Raji (cell line): ENCODE results near the gene MSL3B.

ENCODE experiments used
- POLR2A ChIP-seq: IDR thresholded peaks from 2 replicates; pipeline ENCODE4 v1.6.1; 2011; ENCODE audit warnings: low read depth, low read length, control low read depth; ENCODE audit not compliant: insufficient read depth

Gene MSL3B

GRCh38 chr2:233840520-233840919 lies 27.7 kb downstream of the MSL3B start:
- TF ChIP-seq POLR2A: no peak

DNA sequence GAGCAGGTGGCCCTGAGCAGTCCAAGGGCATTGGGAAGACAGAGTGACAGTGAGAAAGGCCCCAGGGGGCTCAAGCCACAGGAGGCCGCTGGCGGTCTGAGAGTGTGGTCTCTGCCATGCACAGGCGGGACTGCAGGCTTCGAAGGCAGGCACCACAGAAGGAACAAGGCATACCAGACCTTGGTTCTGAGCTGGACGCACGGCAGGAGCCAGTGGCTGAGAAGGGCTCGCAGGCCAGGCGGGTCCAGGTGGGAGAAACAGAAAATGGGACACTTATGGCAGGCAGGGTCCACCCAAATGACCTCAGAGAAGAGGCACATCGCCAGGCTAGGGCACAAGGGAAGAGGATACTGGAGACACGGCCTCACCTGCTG lies 28.8 kb downstream of the MSL3B start:
- TF ChIP-seq POLR2A: no peak

- no peak for TF ChIP-seq POLR2A
These were observed 29.3 kb downstream of the MSL3B start for GRCh38 chr2:233838726-233839446.

GRCh38 chr2:233838251-233838650 lies 29.9 kb downstream of the MSL3B start:
- no peak for TF ChIP-seq POLR2A

DNA sequence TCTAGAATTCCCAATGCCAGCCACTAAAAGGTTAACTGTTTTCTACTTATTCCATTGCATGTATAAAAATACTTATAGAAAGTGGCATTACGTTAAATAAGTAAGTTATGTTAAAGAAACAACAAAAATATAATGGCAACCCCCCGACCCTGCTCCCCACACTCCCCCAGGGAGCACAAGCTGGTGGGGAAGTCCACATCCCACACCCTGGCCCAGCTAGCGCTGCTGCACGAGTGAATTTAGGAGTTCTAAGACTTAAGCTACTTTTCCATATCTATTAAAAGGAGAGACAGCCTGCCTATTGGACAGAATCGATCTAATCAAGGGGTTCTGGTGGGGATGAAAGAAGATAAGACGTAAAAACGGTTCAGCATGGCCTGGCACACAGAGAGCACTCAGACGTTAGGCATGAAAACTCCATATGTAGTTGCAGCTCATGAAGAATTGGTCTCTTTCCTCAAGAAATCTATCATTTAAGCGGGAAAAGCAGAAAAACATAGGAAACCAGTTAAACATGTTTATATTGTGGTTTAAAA lies 30.4 kb downstream of the MSL3B start:
- TF ChIP-seq POLR2A: no peak

DNA sequence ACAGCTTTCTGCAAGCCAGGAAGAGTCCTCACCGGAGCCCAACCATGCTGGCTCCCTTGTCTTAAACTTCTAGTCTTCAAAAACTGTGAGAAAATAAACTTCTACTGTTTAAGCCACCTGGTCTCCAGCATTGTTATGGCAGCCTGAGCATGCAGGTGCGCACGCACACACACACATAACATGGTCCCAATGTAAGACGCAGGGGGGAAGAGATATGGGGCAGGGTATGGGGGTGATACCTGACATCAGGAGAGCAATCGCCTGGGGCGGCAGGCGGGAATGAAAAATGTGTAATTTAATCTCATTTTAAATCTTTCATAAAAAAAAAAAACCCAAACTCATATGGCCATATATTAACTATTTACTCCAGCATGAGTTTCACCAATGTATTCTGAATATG lies 31.8 kb downstream of the MSL3B start:
- no peak for TF ChIP-seq POLR2A

DNA sequence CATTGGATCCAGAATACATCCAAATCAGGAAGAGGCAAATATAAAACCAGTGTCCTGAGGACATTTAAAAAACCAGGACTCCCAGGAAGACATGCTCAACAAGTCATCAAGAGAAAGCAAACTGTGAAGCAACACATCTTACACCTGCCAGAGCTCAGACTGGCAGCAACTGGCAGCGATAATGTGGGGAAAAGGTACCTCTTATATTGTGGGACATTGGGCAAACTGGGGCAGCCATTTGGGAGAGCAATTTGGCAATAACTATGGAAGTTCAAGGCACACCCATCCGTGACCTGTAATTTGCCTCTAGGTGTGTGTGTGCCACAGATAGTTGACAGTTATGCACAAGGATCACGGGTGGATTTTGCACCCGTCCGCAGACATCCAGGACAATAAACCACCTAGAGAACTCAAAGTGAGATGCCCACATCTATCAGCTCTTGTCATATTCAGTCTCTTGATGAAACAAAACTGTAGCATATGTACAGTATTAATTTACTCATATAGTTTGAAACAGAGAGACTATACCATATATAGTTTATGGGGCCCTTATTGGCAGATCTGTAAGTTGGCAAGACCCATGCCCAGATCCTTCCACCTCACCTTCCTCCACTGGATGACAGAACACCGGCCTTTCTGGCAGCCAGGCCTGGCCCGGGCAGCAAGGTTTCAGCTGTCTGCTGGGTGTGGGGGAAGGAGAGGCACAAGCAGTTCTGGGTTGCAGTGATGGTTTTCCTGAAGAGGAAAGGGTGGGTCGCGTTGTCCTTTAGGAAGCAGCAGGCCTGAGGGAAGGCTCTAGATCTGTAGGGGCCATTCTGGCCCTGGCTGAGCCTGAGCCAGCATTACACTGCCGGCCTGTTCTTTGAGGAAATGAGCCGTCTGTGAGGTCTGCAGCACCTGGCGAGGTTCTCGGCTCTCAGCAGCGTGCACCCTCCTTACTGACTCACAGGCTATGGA lies 32.7 kb downstream of the MSL3B start:
- no peak for TF ChIP-seq POLR2A

GRCh38 chr2:233833345-233833744 lies 34.8 kb downstream of the MSL3B start:
- no peak for TF ChIP-seq POLR2A

- TF ChIP-seq POLR2A: no peak
These were observed 35.3 kb downstream of the MSL3B start for GRCh38 chr2:233832869-233833311.

GRCh38 chr2:233832414-233832813 lies 35.8 kb downstream of the MSL3B start:
- no peak for TF ChIP-seq POLR2A

DNA sequence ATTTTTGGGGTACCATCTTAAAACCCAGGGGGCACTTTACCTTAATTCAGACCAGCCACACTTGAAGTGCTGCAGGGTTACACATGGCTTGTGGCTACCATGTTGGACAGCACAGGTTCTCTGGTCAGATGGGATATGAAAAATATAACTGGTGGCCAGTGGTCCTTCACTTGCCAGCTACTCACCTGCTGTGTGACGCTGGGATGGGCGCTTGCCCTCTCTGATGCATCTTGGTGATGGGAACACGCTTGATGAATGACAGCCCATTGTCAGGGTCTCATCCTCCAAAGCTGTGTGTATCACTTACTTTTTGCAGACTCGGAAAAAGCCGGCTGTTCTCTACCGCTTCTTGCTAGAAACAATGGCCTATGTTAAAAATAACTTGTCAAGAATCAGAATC lies 36.3 kb downstream of the MSL3B start:
- no peak for TF ChIP-seq POLR2A

DNA sequence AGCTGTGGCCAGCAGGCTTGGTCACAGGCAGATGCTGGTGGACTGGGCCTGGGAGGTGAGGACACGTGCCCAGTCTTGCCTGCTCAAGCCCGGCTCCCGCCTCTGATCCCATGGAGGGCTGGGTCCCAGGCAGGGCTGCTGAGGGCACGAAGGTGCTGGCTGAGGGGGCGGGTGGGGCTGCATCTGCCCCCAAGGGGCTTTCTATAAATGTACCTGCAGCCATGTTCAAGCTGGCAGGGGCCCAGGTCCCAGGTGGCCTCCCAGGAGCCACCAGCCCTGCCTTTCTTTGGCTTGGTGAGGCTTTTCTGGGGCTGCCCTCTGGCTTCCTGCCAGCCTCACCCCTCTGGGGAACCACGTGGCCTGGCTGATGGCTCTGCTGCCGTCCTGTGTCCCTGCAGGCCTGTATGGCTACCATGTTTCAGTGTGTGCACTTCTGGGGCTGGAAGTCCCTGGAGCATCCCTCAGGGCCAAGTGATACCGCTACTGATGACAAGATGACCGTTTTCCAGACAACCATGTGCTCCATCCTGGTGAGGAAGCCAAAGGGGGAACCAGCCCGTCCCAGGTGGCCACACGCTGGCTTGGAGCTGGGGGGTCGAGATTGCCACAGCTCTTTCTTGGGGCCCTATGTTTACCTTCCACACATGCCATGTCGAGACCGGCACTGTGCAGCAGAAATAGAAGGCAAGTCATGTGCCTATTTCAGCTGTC lies 37.0 kb downstream of the MSL3B start:
- TF ChIP-seq POLR2A: no peak

DNA sequence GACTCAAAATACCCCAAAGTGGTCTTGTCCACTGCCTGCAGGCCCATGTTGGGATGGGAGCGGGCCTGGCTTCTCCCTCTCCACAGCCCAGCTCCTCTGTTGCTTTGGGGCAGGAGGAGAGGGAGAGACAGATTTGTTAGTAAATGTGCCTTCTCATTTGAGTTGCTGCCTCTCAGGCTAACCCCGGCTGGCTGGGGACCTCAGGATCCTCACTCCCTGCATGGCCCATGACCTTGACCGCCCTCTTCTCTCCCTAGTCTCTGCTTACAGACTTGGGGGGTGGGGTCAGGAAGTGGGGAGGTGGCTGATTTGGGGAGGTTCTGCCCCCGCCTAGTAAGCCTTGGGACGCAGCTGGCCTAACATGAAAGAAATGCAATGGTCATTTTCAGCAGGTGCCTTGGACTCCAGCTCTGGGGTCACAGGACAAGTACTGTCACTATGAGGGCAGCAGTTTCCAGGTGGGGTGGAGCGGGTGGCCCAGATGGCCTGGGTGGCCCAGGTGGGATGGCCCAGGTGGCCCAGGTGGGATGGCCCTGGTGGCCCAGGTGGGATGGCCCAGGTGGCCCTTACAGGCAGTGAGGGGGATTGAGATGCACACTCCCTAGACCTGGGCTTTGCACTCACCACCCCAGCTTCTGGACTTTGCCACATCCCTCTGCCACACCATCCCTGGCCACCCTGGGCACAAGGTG lies 37.9 kb downstream of the MSL3B start:
- TF ChIP-seq POLR2A: no peak

GRCh38 chr2:233829193-233830110 lies 38.7 kb downstream of the MSL3B start:
- no peak for TF ChIP-seq POLR2A
